ENCODE data around the gene RPS21.

- no peak for TF ChIP-seq CTCF (IDR thresholded peaks at IDR 0.05)
- no peak for TF ChIP-seq POLR2A (IDR thresholded peaks at IDR 0.05)
- TF ChIP-seq POLR2AphosphoS5 (IDR thresholded peaks at IDR 0.05): no peak
Measured at GRCh38 chr20:62344782-62345181, 42.1 kb upstream of the RPS21 start.
